Measurements from ENCODE around the gene TCF20.

TCF20 gene

GRCh38 chr22:42297778-42298177 is 27.3 kb upstream of the TCF20 start:
- Histone ChIP-seq H3K9me3 (no peaks in the 10 kb centered on the region), H3K36me3 (no peaks in the 10 kb centered on the region), H3K4me1 (peaks cover 16% of the 10 kb centered on the region), H3K4me3 (ENCODE audit: low read depth, low read length) (no peak overlapping the region), H3K27me3 (no peaks in the 10 kb centered on the region)
- TF ChIP-seq, protein P1, sequence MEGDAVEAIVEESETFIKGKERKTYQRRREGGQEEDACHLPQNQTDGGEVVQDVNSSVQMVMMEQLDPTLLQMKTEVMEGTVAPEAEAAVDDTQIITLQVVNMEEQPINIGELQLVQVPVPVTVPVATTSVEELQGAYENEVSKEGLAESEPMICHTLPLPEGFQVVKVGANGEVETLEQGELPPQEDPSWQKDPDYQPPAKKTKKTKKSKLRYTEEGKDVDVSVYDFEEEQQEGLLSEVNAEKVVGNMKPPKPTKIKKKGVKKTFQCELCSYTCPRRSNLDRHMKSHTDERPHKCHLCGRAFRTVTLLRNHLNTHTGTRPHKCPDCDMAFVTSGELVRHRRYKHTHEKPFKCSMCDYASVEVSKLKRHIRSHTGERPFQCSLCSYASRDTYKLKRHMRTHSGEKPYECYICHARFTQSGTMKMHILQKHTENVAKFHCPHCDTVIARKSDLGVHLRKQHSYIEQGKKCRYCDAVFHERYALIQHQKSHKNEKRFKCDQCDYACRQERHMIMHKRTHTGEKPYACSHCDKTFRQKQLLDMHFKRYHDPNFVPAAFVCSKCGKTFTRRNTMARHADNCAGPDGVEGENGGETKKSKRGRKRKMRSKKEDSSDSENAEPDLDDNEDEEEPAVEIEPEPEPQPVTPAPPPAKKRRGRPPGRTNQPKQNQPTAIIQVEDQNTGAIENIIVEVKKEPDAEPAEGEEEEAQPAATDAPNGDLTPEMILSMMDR (IDR thresholded peaks at IDR 0.05; ENCODE audit: low read depth, low read length), result no peak
- DNase-seq, result no peak

DNA sequence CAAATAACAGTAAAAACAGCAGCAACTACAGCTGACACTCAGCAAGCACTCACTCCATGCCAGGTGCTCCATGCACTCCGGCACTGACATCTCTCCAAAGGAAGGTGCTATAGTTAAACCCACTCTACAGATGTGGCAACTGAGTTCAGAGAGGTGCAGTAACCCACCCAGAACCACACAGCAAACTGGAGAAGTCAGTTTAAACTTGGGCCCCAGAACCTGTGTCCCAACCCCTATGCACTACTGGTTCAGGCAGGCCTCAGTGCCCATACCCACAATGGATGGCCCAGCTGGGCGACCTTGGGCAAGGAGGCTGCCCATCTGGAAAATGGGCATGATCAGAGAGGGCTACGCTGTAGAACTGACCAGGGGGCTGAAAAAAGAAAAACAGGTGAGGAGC is 26.4 kb upstream of the TCF20 start:
- Histone ChIP-seq H3K27me3 (no peaks in the 10 kb centered on the region), H3K4me1 (peaks cover 16% of the 10 kb centered on the region), H3K36me3 (no peaks in the 10 kb centered on the region), H3K4me3 (ENCODE audit: low read depth, low read length) (no peak overlapping the region), H3K9me3 (no peaks in the 10 kb centered on the region)
- no peak for DNase-seq
- TF ChIP-seq, protein P1 (IDR thresholded peaks at IDR 0.05; ENCODE audit: low read depth, low read length), result no peak

DNA sequence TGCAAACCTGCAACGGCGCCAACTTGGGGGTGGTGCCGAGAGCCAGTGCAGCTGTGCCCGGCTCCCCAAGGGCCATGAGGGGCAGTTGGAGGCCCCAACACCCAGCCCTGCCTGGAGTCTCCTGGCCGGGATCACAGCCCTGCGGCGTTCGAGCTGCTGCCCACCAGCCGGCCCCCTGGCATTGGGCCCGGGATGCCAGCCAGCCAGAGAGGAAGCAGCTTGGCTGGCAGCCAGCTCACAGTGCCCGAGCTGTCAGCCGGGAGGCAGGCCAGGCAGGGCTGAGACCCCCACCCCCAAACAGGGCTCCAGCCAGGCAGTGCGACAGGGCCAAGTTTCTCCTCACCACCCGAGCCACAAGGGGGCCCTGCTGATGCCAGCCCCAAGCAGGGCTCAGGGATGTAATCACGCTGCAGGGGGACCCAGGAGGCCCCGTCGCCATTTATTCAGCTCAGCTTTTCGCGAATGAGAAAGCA is 26.0 kb upstream of the TCF20 start:
- Histone ChIP-seq H3K27me3 (no peaks in the 10 kb centered on the region), H3K9me3 (no peaks in the 10 kb centered on the region), H3K36me3 (no peaks in the 10 kb centered on the region), H3K4me3 (ENCODE audit: low read depth, low read length) (no peak overlapping the region), H3K4me1 (peaks cover 20% of the 10 kb centered on the region)
- DNase-seq, result peak; percentile 93
- TF ChIP-seq, protein P1 (IDR thresholded peaks at IDR 0.05; ENCODE audit: low read depth, low read length), result peak; percentile 64

DNA sequence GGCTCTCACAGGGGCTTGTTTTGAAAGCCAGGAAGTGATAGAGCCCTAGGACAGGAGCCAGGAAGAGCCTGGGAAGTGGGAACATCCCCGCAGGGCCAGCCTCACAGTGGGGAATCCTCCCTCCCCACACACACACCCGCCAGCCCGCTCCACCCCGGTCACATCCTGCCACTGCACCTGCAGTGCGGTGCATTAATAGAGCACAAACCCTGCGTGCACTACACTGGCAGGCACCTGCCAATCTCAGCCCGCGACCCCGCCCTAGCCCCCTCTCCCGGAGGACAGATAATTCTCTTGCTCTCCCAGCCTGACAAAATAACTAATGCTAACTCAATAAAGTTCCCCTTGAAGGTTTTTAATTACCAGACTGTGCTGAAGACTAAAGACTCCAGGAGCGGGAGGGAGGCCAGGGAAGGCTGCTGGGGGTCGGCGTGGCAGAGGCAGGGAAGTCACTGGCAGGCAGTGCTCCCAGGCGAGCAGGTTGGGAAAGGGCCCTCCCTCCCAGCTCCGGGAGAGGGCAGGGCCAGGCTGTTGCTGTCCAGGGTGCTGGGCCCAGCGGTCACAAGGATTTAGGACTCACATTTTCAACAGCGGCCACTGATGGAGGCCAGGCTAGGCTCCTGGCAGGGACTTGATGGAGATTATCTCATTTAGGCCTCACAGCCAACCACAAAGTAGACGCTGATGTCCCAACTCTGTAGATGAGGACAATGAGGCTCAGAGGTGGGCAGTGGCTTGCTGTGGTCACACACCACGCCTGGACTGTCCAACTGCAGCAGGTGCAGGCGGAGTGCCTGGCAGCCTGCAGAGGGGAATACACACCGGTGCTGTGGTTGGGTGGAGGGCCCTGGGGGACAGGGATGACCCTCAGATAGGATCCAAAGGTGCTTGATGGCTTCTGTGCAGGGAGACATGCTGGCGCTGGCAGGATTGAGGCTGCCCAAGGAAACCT is 23.9 kb upstream of the TCF20 start:
- DNase-seq, result no peak
- H3K4me1 ChIP-seq, result peaks cover 35% of the 10 kb centered on the region
- no peaks in the 10 kb centered on the region for H3K27me3 ChIP-seq
- no peaks in the 10 kb centered on the region for H3K36me3 ChIP-seq
- no peaks in the 10 kb centered on the region for H3K9me3 ChIP-seq
- TF ChIP-seq, protein P1 (IDR thresholded peaks at IDR 0.05; ENCODE audit: low read depth, low read length), result no peak
- no peak overlapping the region for H3K4me3 ChIP-seq (ENCODE audit: low read depth, low read length)

DNA sequence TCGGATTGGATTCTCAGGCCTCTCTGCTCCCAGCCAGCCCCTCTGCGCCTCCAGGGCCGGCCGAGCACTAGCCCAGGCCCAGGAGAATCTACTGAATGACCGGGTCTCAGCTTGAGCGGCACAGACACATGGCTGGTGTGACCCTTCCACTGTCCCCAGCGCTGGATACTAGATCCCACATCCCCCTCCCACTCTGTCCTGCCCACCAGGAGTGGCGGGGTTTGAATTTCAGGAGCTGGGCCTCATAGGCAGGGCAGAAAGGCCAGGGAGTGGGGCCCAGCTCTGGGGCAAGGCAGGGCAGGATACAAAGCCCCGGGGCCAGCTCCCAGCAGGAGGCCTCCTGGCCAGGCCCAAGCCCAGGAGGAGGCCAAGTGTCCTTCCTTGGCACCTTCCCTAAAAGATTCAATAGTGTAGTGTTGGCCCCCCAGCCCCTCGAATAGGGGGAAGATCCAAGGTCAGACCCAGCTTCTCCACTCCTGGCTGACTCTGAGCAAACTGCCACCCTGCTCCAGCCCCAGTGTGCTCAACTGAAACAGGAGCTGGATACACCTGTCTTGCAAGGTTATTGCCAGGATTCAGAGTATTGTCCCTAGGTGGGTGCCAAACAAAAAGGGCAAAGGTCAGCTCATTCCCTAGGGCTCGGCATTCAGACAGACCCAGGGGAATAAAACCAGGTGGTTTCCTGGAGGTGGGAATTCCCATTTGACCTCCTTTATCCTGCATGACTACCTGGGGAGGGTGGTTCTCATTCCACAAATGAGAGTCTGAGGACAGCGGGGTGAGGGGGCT is 22.5 kb upstream of the TCF20 start:
- no peaks in the 10 kb centered on the region for H3K9me3 ChIP-seq
- TF ChIP-seq, protein P1 (IDR thresholded peaks at IDR 0.05; ENCODE audit: low read depth, low read length), result no peak
- DNase-seq, result no peak
- H3K4me1 ChIP-seq, result peaks cover 38% of the 10 kb centered on the region
- no peak overlapping the region for H3K4me3 ChIP-seq (ENCODE audit: low read depth, low read length)
- H3K36me3 ChIP-seq, result no peaks in the 10 kb centered on the region
- H3K27me3 ChIP-seq, result no peaks in the 10 kb centered on the region
